Mammary epithelial cell (primary cell): ENCODE results near the gene RNF169.

ENCODE experiments used
- CTCF ChIP-seq, 2 donors: IDR thresholded peaks in 1 of 2; conservative IDR thresholded peaks in 1 of 2; 2 replicates each; pipeline ENCODE4 v1.5.1; 2011 to 2012; ENCODE audit warnings: inconsistent platforms in 2 of 2, low read length in 2 of 2, mild to moderate bottlenecking in 2 of 2, control low read depth in 1 of 2, low read depth in 1 of 2; ENCODE audit not compliant: insufficient read depth in 1 of 2; ENCODE audit errors: extremely low read depth in 1 of 2
- EZH2 ChIP-seq: IDR thresholded peaks from 2 replicates; pipeline ENCODE4 v1.6.1; 2012; ENCODE audit warnings: low read length, inconsistent platforms, borderline replicate concordance

GRCh38 chr11:74710281-74710938 is 38.2 kb upstream of the RNF169 start:
- TF ChIP-seq CTCF (conservative IDR thresholded peaks at IDR 0.05 in 1 of 2, IDR thresholded peaks at IDR 0.05 in 1 of 2; ENCODE audit: extremely low read depth in 1 of 2, insufficient read depth in 1 of 2, low read depth in 1 of 2, low read length in 2 of 2) (no peak), EZH2 (no peak)
